Upper lobe of left lung (tissue), 6 donors: ENCODE results near the gene NPSR1. TPM values are rescaled to one million over a fixed set of nuclear protein-coding genes. Genes with fewer than 3 reads are reported as not detected.

ENCODE experiments used
- ATAC-seq, 2 donors: fragments of 200-7000 bp; cut with Tn5 transposase; one replicate each; pipeline ENCODE4 v1.9.1; 2022; ENCODE audit warnings: mild to moderate bottlenecking in 2 of 2, moderate library complexity in 2 of 2; ENCODE audit not compliant: low FRiP score in 2 of 2
- DNase-seq, 2 donors: peaks; one replicate each; pipeline ENCODE4 v3.0.0-alpha.2; 2019 to 2020
- H3K27ac ChIP-seq, 4 donors: fragments of 200-600 bp; sonication (generic); one replicate each; pipeline ENCODE4 v1.5.1; 2016 to 2019
- H3K27me3 ChIP-seq, 4 donors: fragments of 200-600 bp; sonication (generic); one replicate each; pipeline ENCODE4 v1.5.1; 2017 to 2019
- H3K36me3 ChIP-seq, 4 donors: fragments of 200-600 bp; sonication (generic); one replicate each; pipeline ENCODE4 v1.5.1; 2016 to 2019
- H3K4me1 ChIP-seq, 4 donors: fragments of 200-600 bp; sonication (generic); one replicate each; pipeline ENCODE4 v1.5.1; 2018 to 2019
- H3K4me3 ChIP-seq, 4 donors: fragments of 200-600 bp; sonication (generic); one replicate each; pipeline ENCODE4 v1.5.1; 2017 to 2019; ENCODE audit warnings: mild to moderate bottlenecking in 2 of 4, moderate library complexity in 1 of 4
- H3K9me3 ChIP-seq, 4 donors: fragments of 200-600 bp; sonication (generic); one replicate each; pipeline ENCODE4 v1.5.1; 2018 to 2019
- CTCF ChIP-seq, 6 experiments: fragments of 450-650 bp in 4 of 6; fragments of 200-600 bp in 2 of 6; sonication (generic) in 2 of 6; IDR thresholded peaks; one replicate each; pipeline ENCODE4 v1.5.1; 2016 to 2019; ENCODE audit warnings: antibody characterized with exemption in 6 of 6
- EP300 ChIP-seq, 4 donors: sonication (generic); formaldehyde crosslinking; IDR thresholded peaks; one replicate each; pipeline ENCODE4 v1.5.1; 2017; ENCODE audit warnings: antibody characterized with exemption in 4 of 4, control low read depth in 2 of 4
- POLR2A ChIP-seq, 4 donors: fragments of 450-650 bp; IDR thresholded peaks; one replicate each; pipeline ENCODE4 v1.5.1; 2016 to 2017; ENCODE audit warnings: antibody characterized with exemption in 4 of 4, mild to moderate bottlenecking in 2 of 4
- POLR2AphosphoS5 ChIP-seq, 2 donors: sonication (generic); formaldehyde crosslinking; IDR thresholded peaks; one replicate each; pipeline ENCODE4 v1.5.1; 2017; ENCODE audit warnings: antibody characterized with exemption in 2 of 2
- WGBS, 2 donors: methylation state at CpG; one replicate each; pipeline ENCODE4 v1.1.5; 2017 to 2018; 5-methylcytosine and 5-hydroxymethylcytosine counted together
- total RNA-seq, 6 donors: library from RNA; depleted of rRNA in 4 of 6; stranded (reverse); fragments of >200 nt in 4 of 6; gene quantifications; one replicate each; pipeline versions ENCODE4 v1.1.0 to v1.2.1, GENCODE V29; 2016 to 2021
- donor health status: DM: no; HTN: no; CAD: no; lungs with moderate emphysema.
- donor health status: DM: no; HTN: yes; CAD: no; lungs with severe emphysema.

Gene NPSR1
- total RNA-seq, 6 donors from 2014 or later: not detected

DNA sequence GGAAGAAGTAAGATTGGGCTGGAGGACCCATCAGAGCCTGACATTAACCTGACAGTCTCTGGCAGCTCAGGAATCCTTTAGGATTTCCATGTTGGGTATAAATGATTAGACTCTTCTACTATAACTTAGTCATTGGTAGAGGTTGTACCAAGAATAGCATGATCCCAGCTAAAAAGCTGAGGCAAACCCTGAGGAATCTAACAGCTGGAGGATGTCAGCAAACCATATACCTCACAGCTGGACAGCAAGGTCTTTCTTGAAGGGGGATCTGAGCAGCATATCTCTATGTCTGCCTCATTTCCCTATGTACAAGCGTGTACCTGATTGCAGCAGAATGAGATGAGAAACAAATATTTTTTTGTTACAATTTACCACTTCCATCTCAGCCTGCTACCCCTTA lies 103.2 kb downstream of the NPSR1 start:
- H3K4me3 ChIP-seq: no peak overlapping the region
- WGBS, 2 donors: 53 to 74% methylated on average over 1 of the region's 1 CpG
- H3K4me1 ChIP-seq: no peaks in the 10 kb centered on the region
- TF ChIP-seq POLR2AphosphoS5 (IDR thresholded peaks at IDR 0.05) (no peak), POLR2A (IDR thresholded peaks at IDR 0.05) (no peak), CTCF (IDR thresholded peaks at IDR 0.05) (no peak), EP300 (IDR thresholded peaks at IDR 0.05) (no peak)
- H3K9me3 ChIP-seq: no peaks in the 10 kb centered on the region
- no peak for DNase-seq
- no peak for ATAC-seq
- no peaks in the 10 kb centered on the region for H3K36me3 ChIP-seq
- no peak overlapping the region for H3K27ac ChIP-seq
- H3K27me3 ChIP-seq: no peaks in the 10 kb centered on the region

DNA sequence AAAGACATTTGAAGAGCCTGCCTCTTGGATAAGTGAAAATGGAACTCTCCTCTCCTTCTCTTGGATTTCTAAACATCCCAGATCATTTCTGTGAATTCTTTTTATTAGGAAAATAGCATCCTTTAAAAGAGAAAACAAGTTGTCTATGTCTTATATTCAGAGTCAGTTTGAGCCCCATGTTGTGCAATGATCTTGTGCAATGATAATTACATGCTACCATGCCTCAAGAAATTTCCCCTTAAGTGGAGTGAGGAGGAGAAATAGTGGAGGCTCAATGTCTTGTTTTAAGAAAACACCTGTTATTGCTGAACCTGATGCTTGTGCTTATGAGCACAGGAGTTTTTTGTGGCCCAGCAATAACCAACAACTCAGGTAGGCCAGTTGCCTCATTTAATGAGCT lies 103.6 kb downstream of the NPSR1 start:
- TF ChIP-seq EP300 (IDR thresholded peaks at IDR 0.05) (no peak), POLR2A (IDR thresholded peaks at IDR 0.05) (no peak)
- H3K4me3 ChIP-seq: no peak overlapping the region
- no peaks in the 10 kb centered on the region for H3K36me3 ChIP-seq
- DNase-seq: no peak
- H3K4me1 ChIP-seq: no peaks in the 10 kb centered on the region
- ATAC-seq: no peak
- no peak overlapping the region for H3K27ac ChIP-seq
- H3K27me3 ChIP-seq: no peaks in the 10 kb centered on the region
- no peaks in the 10 kb centered on the region for H3K9me3 ChIP-seq

DNA sequence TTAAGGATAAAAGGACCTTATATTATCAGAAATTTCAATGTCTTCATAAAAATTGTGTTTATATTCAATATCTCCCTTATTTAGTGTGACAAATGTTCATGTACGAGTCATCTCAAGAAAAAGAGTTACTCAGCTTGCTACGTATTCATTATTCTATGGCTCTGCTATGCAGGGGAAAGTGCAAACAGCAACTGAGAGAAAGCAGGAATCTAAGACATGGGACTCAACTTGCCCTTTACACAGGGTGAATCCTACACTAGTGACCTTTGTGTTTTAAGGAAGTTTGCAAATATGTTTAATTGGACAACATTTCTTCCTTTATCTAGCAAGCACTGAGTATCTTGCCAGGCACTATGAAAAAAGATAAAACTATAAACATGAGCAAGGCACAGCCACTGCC lies 104.7 kb downstream of the NPSR1 start:
- DNase-seq (no peak), ATAC-seq (no peak)
- TF ChIP-seq CTCF (IDR thresholded peaks at IDR 0.05) (no peak), EP300 (IDR thresholded peaks at IDR 0.05) (no peak), POLR2A (IDR thresholded peaks at IDR 0.05) (no peak)
- Histone ChIP-seq H3K36me3 (no peaks in the 10 kb centered on the region), H3K9me3 (no peaks in the 10 kb centered on the region), H3K4me1 (no peaks in the 10 kb centered on the region), H3K27me3 (no peaks in the 10 kb centered on the region), H3K4me3 (no peak overlapping the region), H3K27ac (no peak overlapping the region)
- 75 to 89% methylated on average over 2 of the region's 2 CpGs for WGBS, 2 donors

DNA sequence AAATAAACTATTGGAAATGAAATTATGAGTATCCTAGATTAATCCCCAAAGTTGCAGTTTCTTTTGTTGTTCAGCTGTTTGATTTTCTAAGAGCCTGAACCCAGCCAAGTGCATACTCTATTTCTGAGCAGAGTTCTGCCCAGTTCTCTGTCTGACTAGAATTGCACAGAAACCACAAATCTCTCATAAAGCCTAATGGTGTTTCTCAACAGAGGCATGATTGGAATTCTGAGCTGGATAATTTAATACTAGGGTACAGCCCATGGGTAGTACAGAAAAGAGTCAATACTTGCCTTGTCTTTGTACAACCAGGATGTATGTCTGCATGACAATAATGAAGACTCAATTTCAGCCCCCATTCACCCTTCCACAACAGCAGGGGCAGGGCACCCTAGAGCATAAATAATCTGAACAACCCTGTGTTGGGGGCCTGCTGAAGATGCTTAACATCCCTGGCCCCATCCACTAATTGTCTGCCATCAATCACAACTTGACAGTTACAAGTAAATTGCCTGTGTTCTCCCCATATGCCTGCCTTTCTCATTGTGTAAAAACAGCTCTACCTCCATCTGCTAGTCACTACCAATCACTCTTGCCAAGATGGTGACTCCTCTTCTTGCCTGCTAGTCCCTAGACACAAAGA lies 114.4 kb downstream of the NPSR1 start:
- Histone ChIP-seq H3K36me3 (no peaks in the 10 kb centered on the region), H3K4me1 (no peaks in the 10 kb centered on the region), H3K4me3 (no peak overlapping the region), H3K27ac (no peak overlapping the region), H3K27me3 (no peaks in the 10 kb centered on the region), H3K9me3 (peaks cover 0 to 7% (median 0%) of the 10 kb centered on the region in 4 donors)
- TF ChIP-seq CTCF (IDR thresholded peaks at IDR 0.05) (no peak), POLR2A (IDR thresholded peaks at IDR 0.05) (no peak), POLR2AphosphoS5 (IDR thresholded peaks at IDR 0.05) (no peak), EP300 (IDR thresholded peaks at IDR 0.05) (no peak)
- DNase-seq (no peak), ATAC-seq (no peak)

GRCh38 chr7:34776748-34777358 lies 118.8 kb downstream of the NPSR1 start:
- ATAC-seq (no peak), DNase-seq (no peak)
- Histone ChIP-seq H3K27ac (no peak overlapping the region), H3K4me3 (no peak overlapping the region), H3K9me3 (peaks cover 0 to 7% (median 1%) of the 10 kb centered on the region in 4 donors), H3K27me3 (no peaks in the 10 kb centered on the region), H3K4me1 (no peaks in the 10 kb centered on the region), H3K36me3 (no peaks in the 10 kb centered on the region)
- TF ChIP-seq EP300 (IDR thresholded peaks at IDR 0.05) (no peak), CTCF (IDR thresholded peaks at IDR 0.05) (no peak), POLR2A (IDR thresholded peaks at IDR 0.05) (no peak), POLR2AphosphoS5 (IDR thresholded peaks at IDR 0.05) (no peak)
- 69 to 70% methylated on average over 1 of the region's 1 CpG for WGBS, 2 donors
